Putamen (tissue), 1 donor: ENCODE results near the gene TTLL10.

Source experiments
- DNase-seq: peaks from one replicate; pipeline ENCODE4 v3.0.0-alpha.2; 2016; ENCODE audit warnings: low spot score

The TTLL10 gene

GRCh38 chr1:1206376-1206965 lies 32.8 kb downstream of the TTLL10 start, which contains the start of gene TNFRSF18:
Gene TNFRSF18 (minus strand): TSS chr1:1206592. CDS start chr1:1206571, 21 bp downstream.
- no peak for DNase-seq

GRCh38 chr1:1206966-1207531 lies 33.4 kb downstream of the TTLL10 start:
- no peak for DNase-seq

GRCh38 chr1:1207571-1207892 lies 33.9 kb downstream of the TTLL10 start:
- DNase-seq = no peak

- DNase-seq = no peak
Observed at GRCh38 chr1:1208713-1209433, 35.2 kb downstream of the TTLL10 start.

- no peak for DNase-seq
Observed at GRCh38 chr1:1210726-1211540, 37.3 kb downstream of the TTLL10 start.

- DNase-seq = no peak
Observed at GRCh38 chr1:1211541-1212441, 38.1 kb downstream of the TTLL10 start.

GRCh38 chr1:1212780-1213344 lies 39.2 kb downstream of the TTLL10 start:
- DNase-seq = no peak

- no peak for DNase-seq
Observed at GRCh38 chr1:1213345-1214265, 39.9 kb downstream of the TTLL10 start, which contains the start of gene TNFRSF4. Gene TNFRSF4 (minus strand): TSS chr1:1214153. CDS start chr1:1214127, 26 bp downstream.

- no peak for DNase-seq
Observed at GRCh38 chr1:1215080-1215676, 41.5 kb downstream of the TTLL10 start.

- DNase-seq = no peak
Observed at GRCh38 chr1:1215881-1216605, 42.4 kb downstream of the TTLL10 start.

GRCh38 chr1:1216770-1217620 lies 43.3 kb downstream of the TTLL10 start:
- no peak for DNase-seq

- DNase-seq = no peak
Observed at GRCh38 chr1:1217621-1218523, 44.2 kb downstream of the TTLL10 start.

GRCh38 chr1:1218524-1219200 lies 45.0 kb downstream of the TTLL10 start:
- no peak for DNase-seq

- no peak for DNase-seq
Observed at GRCh38 chr1:1219341-1219740, 45.7 kb downstream of the TTLL10 start.

- DNase-seq = no peak
Observed at GRCh38 chr1:1220197-1220596, 46.5 kb downstream of the TTLL10 start.

- no peak for DNase-seq
Observed at GRCh38 chr1:1221887-1222574, 48.4 kb downstream of the TTLL10 start.
